Astrocyte of the cerebellum (primary cell): ENCODE measurements around the gene KRTAP1-1.
A peak's percentile ranks its signal among the peaks of the same experiment; 100 is the strongest.
"Not testable (repeated sequence)": the region's sequence is repeated elsewhere in the genome, so short reads cannot be mapped to it uniquely, and the experiment has no call there.

Experiments
- DNase-seq: peaks from one replicate; pipeline ENCODE4 v3.0.0-alpha.2; 2011; ENCODE audit warnings: low read depth
- H3K4me3 ChIP-seq: 2 replicates; pipeline ENCODE4 v1.5.1; 2011; ENCODE audit warnings: mild to moderate bottlenecking, low read depth, low read length, moderate library complexity
- in situ Hi-C: cut with HindIII; loops from 2 replicates; pipeline ENCODE4 v1.10.0; 2017; ENCODE audit warnings: low sequenced_read_pairs
- TF ChIP-seq, protein P1 (sequence below): IDR thresholded peaks from 2 replicates; pipeline ENCODE4 v1.5.1; 2012; ENCODE audit warnings: low read length, low read depth, moderate library complexity, mild to moderate bottlenecking; ENCODE audit errors: missing control alignments

The KRTAP1-1 gene

DNA sequence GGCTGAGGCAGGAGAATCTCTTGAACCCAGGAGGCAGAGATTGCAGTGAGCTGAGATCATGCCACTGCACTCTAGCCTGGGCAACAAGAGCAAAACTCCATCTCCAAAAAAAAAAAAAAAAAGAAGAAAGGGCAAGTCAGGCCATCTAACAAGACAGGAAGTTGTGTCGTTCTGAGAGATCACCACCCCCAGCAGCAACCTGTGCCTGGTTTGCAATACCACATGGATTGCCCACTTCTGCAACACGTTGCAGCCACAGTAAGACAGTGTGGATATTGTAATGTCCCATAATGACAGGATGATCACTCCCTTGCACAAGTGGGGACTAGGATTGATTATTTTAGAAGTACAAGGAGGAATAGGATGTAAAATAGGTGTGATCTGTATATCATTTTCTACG is 27.8 kb upstream of the KRTAP1-1 start:
- in situ Hi-C loops, result no loop called here
- TF ChIP-seq, protein P1, sequence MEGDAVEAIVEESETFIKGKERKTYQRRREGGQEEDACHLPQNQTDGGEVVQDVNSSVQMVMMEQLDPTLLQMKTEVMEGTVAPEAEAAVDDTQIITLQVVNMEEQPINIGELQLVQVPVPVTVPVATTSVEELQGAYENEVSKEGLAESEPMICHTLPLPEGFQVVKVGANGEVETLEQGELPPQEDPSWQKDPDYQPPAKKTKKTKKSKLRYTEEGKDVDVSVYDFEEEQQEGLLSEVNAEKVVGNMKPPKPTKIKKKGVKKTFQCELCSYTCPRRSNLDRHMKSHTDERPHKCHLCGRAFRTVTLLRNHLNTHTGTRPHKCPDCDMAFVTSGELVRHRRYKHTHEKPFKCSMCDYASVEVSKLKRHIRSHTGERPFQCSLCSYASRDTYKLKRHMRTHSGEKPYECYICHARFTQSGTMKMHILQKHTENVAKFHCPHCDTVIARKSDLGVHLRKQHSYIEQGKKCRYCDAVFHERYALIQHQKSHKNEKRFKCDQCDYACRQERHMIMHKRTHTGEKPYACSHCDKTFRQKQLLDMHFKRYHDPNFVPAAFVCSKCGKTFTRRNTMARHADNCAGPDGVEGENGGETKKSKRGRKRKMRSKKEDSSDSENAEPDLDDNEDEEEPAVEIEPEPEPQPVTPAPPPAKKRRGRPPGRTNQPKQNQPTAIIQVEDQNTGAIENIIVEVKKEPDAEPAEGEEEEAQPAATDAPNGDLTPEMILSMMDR, result no peak
- no peak overlapping the region for H3K4me3 ChIP-seq
- DNase-seq, result no peak

DNA sequence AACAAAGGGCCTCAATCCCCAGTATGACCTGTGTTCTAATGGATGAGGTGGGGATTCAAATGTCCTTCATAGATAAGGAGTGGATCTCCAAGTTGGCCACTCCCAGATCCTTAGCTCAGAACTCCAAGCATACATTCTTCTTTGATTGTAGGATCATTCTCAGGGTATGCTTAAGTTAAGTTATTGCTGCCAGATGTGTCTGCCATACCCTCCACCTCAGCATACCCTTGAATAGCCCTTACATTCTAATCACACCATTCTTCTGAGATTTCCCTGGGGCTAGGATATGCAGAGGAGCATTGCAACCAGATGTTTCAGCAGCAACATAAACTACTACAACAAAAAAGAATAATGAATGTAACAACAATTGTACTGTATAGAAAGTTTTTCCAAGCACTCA is 26.0 kb upstream of the KRTAP1-1 start:
- no peak for DNase-seq
- H3K4me3 ChIP-seq, result no peak overlapping the region
- in situ Hi-C loops, result no loop called here
- TF ChIP-seq, protein P1, result no peak

DNA sequence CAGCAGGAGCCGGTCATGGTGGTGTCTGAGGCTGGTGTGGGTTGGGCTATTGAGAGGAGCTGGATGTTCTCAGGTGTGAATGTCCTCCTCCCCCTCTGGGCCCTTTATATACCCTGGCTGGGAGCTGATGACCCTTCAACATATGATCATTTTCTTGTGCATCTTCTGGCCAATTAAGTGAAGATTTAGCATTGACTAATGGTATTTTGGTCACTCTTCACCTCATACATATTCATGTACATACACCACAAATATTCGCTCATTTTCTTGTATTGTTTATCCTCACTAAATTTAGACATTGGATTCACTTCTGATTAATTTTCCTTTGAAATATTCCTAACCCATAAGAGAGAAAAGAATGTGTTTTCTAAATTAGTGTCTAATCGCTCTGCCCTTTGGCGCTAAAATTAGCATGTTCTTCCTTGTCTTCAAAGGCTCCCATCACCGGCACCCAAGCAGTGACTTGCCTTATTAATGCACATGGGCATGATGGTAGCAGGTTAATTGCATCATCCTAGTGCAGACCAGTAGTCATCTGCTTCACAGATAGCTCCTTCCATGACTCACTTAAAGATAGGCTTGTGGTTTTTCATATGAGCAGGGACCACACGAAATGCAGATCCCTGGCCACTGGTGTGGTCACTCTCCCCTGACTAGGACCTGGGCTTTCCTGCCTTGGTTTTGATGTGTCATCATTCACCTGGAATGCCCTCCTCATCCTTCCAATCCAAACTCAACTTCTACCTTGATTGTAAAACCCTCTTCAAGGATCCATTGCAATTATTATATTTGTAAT is 24.8 kb upstream of the KRTAP1-1 start, which contains the start of gene KRTAP2-4:
TSS of gene KRTAP2-4 (minus strand) at position 51 of the 796 bp plus-strand sequence. CDS start at position 17, 34 bp downstream.
- in situ Hi-C loops, result no loop called here
- no peak for DNase-seq
- no peak within 1 kb of the TSS for H3K4me3 ChIP-seq
- TF ChIP-seq, protein P1, result no peak

DNA sequence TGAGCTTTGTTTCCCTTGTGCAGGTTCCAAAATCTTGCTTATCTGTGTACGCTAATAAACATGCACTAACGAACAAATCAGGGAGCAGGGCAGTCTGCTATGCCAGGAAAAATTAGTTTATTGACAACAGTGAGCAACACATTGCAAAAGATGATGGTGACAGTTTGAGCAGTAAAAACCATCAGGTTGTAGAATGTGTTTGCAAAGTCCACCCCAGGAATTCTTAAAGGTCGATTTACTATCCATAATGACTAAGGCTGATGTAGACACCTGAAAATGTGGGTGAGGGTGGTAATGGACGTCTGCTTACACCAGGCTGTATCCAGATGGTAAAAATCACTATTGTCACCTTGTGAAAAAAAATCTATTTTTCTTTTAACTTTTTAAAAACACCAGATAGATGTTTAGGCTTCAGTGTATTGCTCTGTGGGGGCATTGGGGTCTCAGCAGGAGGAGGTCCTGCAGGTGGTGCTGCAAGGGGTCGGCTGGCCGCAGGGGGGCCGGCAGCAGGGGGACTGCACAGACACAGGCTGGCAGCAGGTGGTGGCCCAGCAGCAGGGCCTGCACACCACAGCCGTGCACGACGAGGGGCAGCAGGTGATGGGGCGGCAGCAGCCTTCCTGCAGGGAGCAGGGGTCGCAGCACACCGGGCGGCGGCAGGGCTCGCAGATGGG is 23.9 kb upstream of the KRTAP1-1 start:
- H3K4me3 ChIP-seq, in situ Hi-C loops, DNase-seq: not testable (repeated sequence)

DNA sequence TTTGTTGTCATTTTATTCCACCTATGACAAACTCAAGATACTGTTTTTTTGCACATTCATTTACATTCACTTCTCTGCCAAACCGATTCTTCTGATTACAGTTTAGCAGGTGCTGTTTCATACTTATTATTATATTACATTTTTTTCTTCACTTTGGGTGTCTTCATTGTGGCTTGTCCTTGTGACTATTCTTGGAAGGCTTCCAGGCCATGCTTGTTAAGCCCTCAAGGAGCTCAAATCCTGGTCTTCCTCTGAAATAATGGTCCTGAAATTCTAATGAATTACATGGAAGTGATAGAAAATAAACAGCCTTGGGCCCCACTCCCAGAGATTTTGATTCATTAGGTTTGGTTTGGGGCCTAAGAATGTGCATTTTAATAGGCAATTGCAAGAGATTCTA is 23.1 kb upstream of the KRTAP1-1 start:
- in situ Hi-C loops, result no loop called here
- no peak for DNase-seq
- no peak overlapping the region for H3K4me3 ChIP-seq
- TF ChIP-seq, protein P1, result no peak

DNA sequence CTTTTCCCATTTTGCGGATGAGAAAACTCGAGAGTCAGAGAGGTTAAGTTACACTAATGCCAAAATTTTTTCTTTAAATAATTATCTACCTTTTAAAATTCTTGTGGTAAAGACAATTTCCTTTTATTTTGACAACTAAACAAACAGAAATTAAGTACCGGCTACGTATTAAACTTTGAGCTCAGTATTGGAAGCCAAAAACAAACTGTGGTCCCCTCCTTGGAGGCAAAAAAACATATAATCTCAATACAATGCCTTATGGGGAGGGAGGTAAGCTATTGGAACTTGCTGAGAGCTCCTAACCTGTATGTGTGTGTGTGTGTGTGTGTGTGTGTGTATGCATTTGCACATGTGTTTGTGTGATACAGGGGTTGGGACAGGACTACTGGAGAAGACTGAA is 22.2 kb upstream of the KRTAP1-1 start:
- DNase-seq, result no peak
- in situ Hi-C loops, result no loop called here
- TF ChIP-seq, protein P1, result no peak
- no peak overlapping the region for H3K4me3 ChIP-seq

DNA sequence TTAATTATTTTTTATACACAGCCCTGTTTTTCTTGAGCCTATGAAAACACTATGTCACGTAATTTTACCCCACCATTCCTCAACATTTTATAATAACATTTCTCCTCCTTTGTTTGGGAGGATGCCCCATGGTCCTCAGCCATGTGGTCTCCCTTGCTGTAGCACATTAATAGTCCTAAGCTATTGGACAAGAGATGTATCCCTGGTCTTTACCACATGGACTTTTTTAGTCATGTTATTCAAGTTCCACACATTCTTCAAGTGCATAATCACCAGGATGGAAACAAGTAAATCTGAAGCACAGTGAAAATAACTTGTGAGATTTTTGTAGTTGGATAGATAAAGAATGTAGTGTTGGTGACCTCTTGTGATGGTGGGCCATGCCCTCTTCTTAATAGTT is 20.7 kb upstream of the KRTAP1-1 start:
- in situ Hi-C loops, result no loop called here

More for the DNA sequence above, 20.7 kb upstream of the KRTAP1-1 start:
- no peak overlapping the region for H3K4me3 ChIP-seq
- peak; percentile 79 for DNase-seq
- TF ChIP-seq, protein P1, result no peak
